ENCODE data around the gene NELL1. TPM values are rescaled to one million over a fixed set of nuclear protein-coding genes. Genes with fewer than 3 reads are reported as not detected.

Gene NELL1
- total RNA-seq, 1 experiment from 2014 or later: not detected

DNA sequence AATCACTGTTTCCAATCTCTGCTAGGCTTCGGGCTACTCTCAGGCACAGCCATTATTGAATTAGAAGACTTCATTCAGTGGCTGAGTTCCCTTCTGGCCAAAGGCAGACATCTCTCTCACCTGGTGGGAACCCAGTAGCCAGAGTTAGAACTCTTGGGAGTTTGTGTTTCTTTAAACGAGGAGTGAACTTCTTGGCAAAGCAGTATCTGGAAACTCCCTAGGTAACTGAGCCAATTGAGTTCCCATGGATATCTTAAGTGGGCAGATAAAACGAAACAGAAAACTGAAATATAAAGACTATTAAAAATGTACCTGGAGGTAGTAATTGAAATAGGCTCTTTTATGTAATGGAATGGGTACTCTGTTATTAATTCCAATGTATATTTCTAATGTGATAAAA is 125.6 kb downstream of the NELL1 start:
- Histone ChIP-seq H3K9me3 (ENCODE audit: control insufficient read depth, insufficient read depth, low read depth, low read length) (no peaks in the 10 kb centered on the region), H3K4me1 (ENCODE audit: control insufficient read depth, insufficient read depth, low read length) (no peaks in the 10 kb centered on the region), H3K36me3 (ENCODE audit: control insufficient read depth, insufficient read depth, low read length) (no peaks in the 10 kb centered on the region), H3K27me3 (ENCODE audit: control insufficient read depth, insufficient read depth, low read length) (no peaks in the 10 kb centered on the region), H3K4me3 (ENCODE audit: low read depth in 2 of 2, low read length in 2 of 2) (no peak overlapping the region), H3K27ac (ENCODE audit: low read length) (no peak overlapping the region)
- POLR2A ChIA-PET: no interaction called here
- DNase-seq (ENCODE audit: low read depth, low spot score) (no peak), ATAC-seq (no peak)
- TF ChIP-seq, protein P1, sequence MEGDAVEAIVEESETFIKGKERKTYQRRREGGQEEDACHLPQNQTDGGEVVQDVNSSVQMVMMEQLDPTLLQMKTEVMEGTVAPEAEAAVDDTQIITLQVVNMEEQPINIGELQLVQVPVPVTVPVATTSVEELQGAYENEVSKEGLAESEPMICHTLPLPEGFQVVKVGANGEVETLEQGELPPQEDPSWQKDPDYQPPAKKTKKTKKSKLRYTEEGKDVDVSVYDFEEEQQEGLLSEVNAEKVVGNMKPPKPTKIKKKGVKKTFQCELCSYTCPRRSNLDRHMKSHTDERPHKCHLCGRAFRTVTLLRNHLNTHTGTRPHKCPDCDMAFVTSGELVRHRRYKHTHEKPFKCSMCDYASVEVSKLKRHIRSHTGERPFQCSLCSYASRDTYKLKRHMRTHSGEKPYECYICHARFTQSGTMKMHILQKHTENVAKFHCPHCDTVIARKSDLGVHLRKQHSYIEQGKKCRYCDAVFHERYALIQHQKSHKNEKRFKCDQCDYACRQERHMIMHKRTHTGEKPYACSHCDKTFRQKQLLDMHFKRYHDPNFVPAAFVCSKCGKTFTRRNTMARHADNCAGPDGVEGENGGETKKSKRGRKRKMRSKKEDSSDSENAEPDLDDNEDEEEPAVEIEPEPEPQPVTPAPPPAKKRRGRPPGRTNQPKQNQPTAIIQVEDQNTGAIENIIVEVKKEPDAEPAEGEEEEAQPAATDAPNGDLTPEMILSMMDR (IDR thresholded peaks at IDR 0.05): no peak
- TF ChIP-seq, protein P2, sequence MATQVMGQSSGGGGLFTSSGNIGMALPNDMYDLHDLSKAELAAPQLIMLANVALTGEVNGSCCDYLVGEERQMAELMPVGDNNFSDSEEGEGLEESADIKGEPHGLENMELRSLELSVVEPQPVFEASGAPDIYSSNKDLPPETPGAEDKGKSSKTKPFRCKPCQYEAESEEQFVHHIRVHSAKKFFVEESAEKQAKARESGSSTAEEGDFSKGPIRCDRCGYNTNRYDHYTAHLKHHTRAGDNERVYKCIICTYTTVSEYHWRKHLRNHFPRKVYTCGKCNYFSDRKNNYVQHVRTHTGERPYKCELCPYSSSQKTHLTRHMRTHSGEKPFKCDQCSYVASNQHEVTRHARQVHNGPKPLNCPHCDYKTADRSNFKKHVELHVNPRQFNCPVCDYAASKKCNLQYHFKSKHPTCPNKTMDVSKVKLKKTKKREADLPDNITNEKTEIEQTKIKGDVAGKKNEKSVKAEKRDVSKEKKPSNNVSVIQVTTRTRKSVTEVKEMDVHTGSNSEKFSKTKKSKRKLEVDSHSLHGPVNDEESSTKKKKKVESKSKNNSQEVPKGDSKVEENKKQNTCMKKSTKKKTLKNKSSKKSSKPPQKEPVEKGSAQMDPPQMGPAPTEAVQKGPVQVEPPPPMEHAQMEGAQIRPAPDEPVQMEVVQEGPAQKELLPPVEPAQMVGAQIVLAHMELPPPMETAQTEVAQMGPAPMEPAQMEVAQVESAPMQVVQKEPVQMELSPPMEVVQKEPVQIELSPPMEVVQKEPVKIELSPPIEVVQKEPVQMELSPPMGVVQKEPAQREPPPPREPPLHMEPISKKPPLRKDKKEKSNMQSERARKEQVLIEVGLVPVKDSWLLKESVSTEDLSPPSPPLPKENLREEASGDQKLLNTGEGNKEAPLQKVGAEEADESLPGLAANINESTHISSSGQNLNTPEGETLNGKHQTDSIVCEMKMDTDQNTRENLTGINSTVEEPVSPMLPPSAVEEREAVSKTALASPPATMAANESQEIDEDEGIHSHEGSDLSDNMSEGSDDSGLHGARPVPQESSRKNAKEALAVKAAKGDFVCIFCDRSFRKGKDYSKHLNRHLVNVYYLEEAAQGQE (IDR thresholded peaks at IDR 0.05; ENCODE audit: insufficient read depth in 1 of 2, low read depth in 2 of 2, low read length in 1 of 2): no peak
- no peak for TF ChIP-seq TCF7L2 (IDR thresholded peaks at IDR 0.05; ENCODE audit: low read depth, low read length)
- TF ChIP-seq POLR2AphosphoS5 (IDR thresholded peaks at IDR 0.05; ENCODE audit: low read depth, low read length): no peak
- TF ChIP-seq SIN3A (IDR thresholded peaks at IDR 0.05; ENCODE audit: borderline replicate concordance, insufficient read depth, low read depth, low read length): no peak
- CTCF ChIA-PET: no interaction called here
- intact Hi-C loops (cut with micrococcal nuclease; ENCODE audit: unreplicated experiment) (no loop called here), in situ Hi-C loops (cut with HindIII; ENCODE audit: low pct_unique_long_range_greater_than_20kb, low sequenced_read_pairs) (no loop called here)
- no TSS peak for BruUV-seq (replicated peaks)

DNA sequence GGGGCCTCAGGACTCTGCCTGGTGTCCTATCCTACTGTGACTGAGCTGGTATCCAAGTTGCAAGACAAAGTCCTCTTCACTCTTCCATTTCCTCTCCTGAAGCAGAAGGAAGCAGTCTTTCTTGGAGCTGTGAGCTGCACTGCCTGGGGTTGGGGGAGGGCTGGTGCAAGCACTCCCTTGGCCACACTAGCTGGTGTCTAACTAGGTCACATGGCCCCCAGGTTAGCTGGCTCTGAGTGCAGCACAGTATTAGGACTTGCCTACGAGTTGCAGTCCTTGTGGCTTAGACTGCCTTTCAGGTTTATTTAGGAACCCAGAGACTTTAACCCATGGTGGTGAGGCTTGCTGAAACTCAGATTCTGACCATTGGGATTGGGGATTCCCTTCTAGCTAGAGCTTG is 138.9 kb downstream of the NELL1 start:
- ChIA-PET POLR2A (no interaction called here), CTCF (no interaction called here)
- no peak overlapping the region for H3K27ac ChIP-seq (ENCODE audit: low read length)
- no peak for ATAC-seq
- DNase-seq (ENCODE audit: low read depth, low spot score): no peak
- H3K27me3 ChIP-seq (ENCODE audit: control insufficient read depth, insufficient read depth, low read length): no peaks in the 10 kb centered on the region
- no TSS peak for BruUV-seq (replicated peaks)
- in situ Hi-C loops (cut with HindIII; ENCODE audit: low pct_unique_long_range_greater_than_20kb, low sequenced_read_pairs): no loop called here
- TF ChIP-seq, protein P2 (IDR thresholded peaks at IDR 0.05; ENCODE audit: insufficient read depth in 1 of 2, low read depth in 2 of 2, low read length in 1 of 2): no peak
- TF ChIP-seq, protein P1 (IDR thresholded peaks at IDR 0.05): no peak
- TF ChIP-seq TCF7L2 (IDR thresholded peaks at IDR 0.05; ENCODE audit: low read depth, low read length) (no peak), POLR2AphosphoS5 (IDR thresholded peaks at IDR 0.05; ENCODE audit: low read depth, low read length) (no peak), SIN3A (IDR thresholded peaks at IDR 0.05; ENCODE audit: borderline replicate concordance, insufficient read depth, low read depth, low read length) (no peak)
- H3K9me3 ChIP-seq (ENCODE audit: control insufficient read depth, insufficient read depth, low read depth, low read length): no peaks in the 10 kb centered on the region
- H3K4me1 ChIP-seq (ENCODE audit: control insufficient read depth, insufficient read depth, low read length): no peaks in the 10 kb centered on the region
- intact Hi-C loops (cut with micrococcal nuclease; ENCODE audit: unreplicated experiment): no loop called here
- H3K4me3 ChIP-seq (ENCODE audit: low read depth in 2 of 2, low read length in 2 of 2): no peak overlapping the region
- H3K36me3 ChIP-seq (ENCODE audit: control insufficient read depth, insufficient read depth, low read length): no peaks in the 10 kb centered on the region
